Nephron (organoid): ENCODE data around the gene ARHGAP12.

Experiments used
- H3K27ac Mint-ChIP-seq, 3 experiments: 2 replicates each; pipeline ENCODE4 v1.8.0; 2020; ENCODE audit warnings: mixed read lengths in 3 of 3, mild to moderate bottlenecking in 2 of 3, moderate library complexity in 1 of 3
- H3K27me3 Mint-ChIP-seq: 2 replicates; pipeline ENCODE4 v1.8.0; 2021; ENCODE audit warnings: low read depth, mild to moderate bottlenecking, moderate library complexity, mixed read lengths
- H3K36me3 Mint-ChIP-seq: 2 replicates; pipeline ENCODE4 v1.8.0; 2020; ENCODE audit warnings: low read depth, mixed read lengths
- H3K4me1 Mint-ChIP-seq: 2 replicates; pipeline ENCODE4 v1.8.0; 2020; ENCODE audit warnings: mixed read lengths
- H3K4me3 Mint-ChIP-seq, 3 experiments: 2 replicates each; pipeline ENCODE4 v1.8.0; 2020; ENCODE audit warnings: mild to moderate bottlenecking in 3 of 3, mixed read lengths in 3 of 3, moderate library complexity in 2 of 3
- H3K9me3 Mint-ChIP-seq: 2 replicates; pipeline ENCODE4 v1.8.0; 2020; ENCODE audit warnings: mixed read lengths
- TF ChIP-seq, protein P1 (sequence below), 3 experiments: fragments of 200-600 bp; sonication (generic); IDR thresholded peaks; one replicate each; pipeline ENCODE4 v1.5.0; 2021; ENCODE audit warnings: antibody characterized with exemption in 3 of 3; ENCODE audit not compliant: unreplicated experiment in 3 of 3

The ARHGAP12 gene

DNA sequence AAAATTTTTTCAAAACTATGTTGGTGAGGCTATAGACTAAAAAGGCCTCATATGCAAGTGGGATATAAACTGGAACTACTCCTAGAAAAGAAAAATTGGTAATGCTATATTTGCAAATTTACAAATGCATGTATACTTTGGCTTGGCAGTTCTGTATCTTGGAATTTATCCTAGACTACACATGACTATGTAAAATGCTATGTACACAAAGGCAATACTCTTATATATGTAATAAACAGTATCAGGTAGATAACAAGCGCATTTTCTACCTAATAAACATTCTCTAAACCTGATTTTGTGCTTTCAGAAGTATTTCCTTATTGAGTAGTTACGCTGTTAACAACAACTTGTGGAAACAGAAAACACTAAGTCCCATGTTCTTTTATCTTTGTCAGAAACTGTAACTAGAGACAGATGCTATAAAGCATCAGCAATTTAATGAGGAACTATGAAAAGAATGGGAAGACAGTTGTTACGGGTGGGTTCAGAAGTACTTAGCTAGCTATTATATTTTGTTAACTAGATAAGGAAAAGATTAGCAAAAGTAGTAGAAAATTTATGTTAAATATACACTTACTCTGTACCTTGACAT is 107.8 kb downstream of the ARHGAP12 start:
- TF ChIP-seq, protein P1, sequence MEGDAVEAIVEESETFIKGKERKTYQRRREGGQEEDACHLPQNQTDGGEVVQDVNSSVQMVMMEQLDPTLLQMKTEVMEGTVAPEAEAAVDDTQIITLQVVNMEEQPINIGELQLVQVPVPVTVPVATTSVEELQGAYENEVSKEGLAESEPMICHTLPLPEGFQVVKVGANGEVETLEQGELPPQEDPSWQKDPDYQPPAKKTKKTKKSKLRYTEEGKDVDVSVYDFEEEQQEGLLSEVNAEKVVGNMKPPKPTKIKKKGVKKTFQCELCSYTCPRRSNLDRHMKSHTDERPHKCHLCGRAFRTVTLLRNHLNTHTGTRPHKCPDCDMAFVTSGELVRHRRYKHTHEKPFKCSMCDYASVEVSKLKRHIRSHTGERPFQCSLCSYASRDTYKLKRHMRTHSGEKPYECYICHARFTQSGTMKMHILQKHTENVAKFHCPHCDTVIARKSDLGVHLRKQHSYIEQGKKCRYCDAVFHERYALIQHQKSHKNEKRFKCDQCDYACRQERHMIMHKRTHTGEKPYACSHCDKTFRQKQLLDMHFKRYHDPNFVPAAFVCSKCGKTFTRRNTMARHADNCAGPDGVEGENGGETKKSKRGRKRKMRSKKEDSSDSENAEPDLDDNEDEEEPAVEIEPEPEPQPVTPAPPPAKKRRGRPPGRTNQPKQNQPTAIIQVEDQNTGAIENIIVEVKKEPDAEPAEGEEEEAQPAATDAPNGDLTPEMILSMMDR (IDR thresholded peaks at IDR 0.05; ENCODE audit: unreplicated experiment in 3 of 3): no peak
- H3K4me1 Mint-ChIP-seq: peaks cover 29% of the 10 kb centered on the region
- peaks cover 23% of the 10 kb centered on the region for H3K36me3 Mint-ChIP-seq
- H3K9me3 Mint-ChIP-seq: no peaks in the 10 kb centered on the region
- no peaks in the 10 kb centered on the region for H3K27me3 Mint-ChIP-seq
- H3K4me3 Mint-ChIP-seq: peak overlapping the region in 2 of 3 experiments; percentile 7 to 45
- peak overlapping the region in 2 of 3 experiments; percentile 28 to 58 for H3K27ac Mint-ChIP-seq

DNA sequence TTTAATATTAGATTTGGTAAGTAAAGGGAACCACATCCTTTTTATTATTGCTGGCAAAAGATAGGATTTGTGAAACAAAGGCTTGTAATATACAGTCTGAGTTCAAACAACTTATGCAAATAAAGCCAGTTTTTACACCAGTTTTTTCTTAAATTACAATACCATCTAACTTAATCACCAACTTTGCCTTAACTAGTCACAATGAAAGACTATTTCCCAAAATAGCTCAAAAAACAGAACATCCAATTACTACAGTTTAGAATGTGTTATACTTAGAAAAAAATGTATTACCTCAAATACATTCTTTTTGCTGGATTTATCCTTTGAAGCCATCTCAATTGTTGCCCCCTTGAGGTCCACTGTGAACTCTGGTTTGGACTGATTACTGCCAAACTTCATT is 108.5 kb downstream of the ARHGAP12 start:
- H3K27ac Mint-ChIP-seq: no peak overlapping the region
- H3K27me3 Mint-ChIP-seq: no peaks in the 10 kb centered on the region
- TF ChIP-seq, protein P1 (IDR thresholded peaks at IDR 0.05; ENCODE audit: unreplicated experiment in 3 of 3): no peak
- H3K36me3 Mint-ChIP-seq: peaks cover 23% of the 10 kb centered on the region
- H3K4me1 Mint-ChIP-seq: peaks cover 29% of the 10 kb centered on the region
- H3K4me3 Mint-ChIP-seq: no peak overlapping the region
- no peaks in the 10 kb centered on the region for H3K9me3 Mint-ChIP-seq

DNA sequence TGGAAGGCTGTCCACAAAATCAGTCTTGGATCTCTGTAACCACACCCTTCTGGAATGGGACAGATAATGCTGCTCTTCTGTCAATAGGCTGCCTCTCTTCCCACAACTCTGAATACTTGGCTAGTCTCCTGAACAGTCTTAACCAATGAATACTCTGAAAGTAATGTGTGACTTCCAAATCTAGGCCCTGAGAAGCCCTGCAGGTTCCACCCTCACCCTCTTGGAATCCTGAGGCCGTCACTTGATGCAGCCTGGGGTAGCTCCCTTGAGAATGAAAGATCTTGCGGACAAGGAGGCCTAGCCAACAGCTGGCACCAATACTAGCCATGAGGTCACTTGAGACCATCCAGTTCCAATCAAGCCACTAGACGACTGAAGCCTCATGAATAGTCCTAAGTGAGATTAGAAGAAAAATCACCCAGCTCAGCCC is 109.2 kb downstream of the ARHGAP12 start:
- Mint-ChIP-seq H3K4me3 (peak overlapping the region in 1 of 3 experiments; percentile 60), H3K27ac (peak overlapping the region; percentile 23 to 53 (median 49)), H3K9me3 (no peaks in the 10 kb centered on the region), H3K4me1 (peaks cover 29% of the 10 kb centered on the region), H3K36me3 (peaks cover 21% of the 10 kb centered on the region), H3K27me3 (no peaks in the 10 kb centered on the region)
- TF ChIP-seq, protein P1 (IDR thresholded peaks at IDR 0.05; ENCODE audit: unreplicated experiment in 3 of 3): no peak

DNA sequence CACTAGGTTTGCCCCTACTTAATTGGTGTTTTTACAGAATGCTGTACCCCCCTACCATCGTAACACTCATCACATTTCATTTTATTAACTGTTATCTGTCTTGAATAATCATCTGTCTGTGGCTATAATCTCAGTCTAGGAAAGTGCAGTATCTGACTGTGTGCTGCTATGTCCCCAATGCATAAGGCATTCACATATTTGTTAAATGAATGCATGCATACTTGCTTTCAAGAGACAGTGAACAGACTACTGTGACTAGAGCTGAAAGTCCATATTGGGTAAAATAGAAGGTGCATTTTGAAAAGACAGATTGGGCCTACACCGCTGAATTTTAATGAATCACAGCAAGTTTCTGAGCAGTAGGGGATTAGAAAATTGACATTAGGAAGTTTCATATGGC is 112.3 kb downstream of the ARHGAP12 start:
- Mint-ChIP-seq H3K27ac (no peak overlapping the region), H3K27me3 (no peaks in the 10 kb centered on the region), H3K9me3 (no peaks in the 10 kb centered on the region), H3K4me3 (no peak overlapping the region), H3K4me1 (peaks cover 14% of the 10 kb centered on the region), H3K36me3 (peaks cover 31% of the 10 kb centered on the region)
- TF ChIP-seq, protein P1 (IDR thresholded peaks at IDR 0.05; ENCODE audit: unreplicated experiment in 3 of 3): no peak

DNA sequence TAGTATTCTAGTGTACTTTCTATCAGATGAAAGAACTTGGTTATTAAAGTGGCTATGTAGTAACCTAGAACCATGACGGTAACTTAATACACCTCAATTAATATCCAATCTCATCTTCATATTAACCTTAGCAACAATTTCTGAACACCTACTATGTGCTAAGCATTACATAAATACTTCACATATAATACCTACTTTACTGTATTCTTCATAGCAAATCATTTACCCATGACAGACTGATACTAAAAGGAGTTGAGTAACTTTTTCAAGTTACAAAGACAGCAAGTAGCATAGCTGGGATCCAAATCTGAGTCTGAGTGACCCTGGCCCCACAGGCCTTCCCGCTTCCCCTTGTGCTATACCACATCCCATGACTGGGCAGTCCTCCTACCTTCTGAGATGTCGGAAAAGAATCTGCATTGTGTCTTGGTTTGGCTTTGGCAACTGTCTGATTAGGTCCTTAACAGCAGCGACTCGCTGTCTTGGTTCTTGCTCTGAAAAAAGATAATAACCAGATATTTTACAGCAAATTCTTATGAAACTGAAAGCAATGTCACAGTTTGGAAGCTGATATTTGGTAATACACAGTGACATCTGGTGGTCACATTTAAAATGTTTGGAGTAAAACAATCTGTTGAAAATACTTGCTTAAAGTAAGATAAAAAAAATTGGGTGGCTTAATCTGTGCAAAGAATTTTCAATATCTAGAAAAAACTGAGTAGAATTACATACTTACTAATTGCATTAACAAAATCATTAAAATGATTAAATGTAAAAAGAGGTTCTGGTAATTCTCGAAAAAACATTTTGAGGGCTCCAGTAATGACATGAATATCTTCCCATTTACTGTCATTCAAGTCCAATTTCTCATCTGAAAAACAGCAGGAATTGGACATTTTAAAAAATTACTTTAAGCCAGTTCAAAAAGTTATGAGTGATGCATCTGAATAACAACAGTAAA is 120.1 kb downstream of the ARHGAP12 start:
- H3K27me3 Mint-ChIP-seq: no peaks in the 10 kb centered on the region
- no peaks in the 10 kb centered on the region for H3K9me3 Mint-ChIP-seq
- peaks cover 24% of the 10 kb centered on the region for H3K4me1 Mint-ChIP-seq

More for the DNA sequence above, 120.1 kb downstream of the ARHGAP12 start:
- Mint-ChIP-seq H3K36me3 (peaks cover 29% of the 10 kb centered on the region), H3K27ac (peak overlapping the region; percentile 69 to 95 (median 95)), H3K4me3 (peak overlapping the region; percentile 13 to 88 (median 81))
- TF ChIP-seq, protein P1 (IDR thresholded peaks at IDR 0.05; ENCODE audit: unreplicated experiment in 3 of 3): peak; percentile 56 to 71 (median 60)
